Left ventricle myocardium inferior (tissue), 1 donor: Measurements from ENCODE around the gene FBXO34. TPM values are rescaled to one million over a fixed set of nuclear protein-coding genes. Genes with fewer than 3 reads are reported as not detected.

Experiments
- DNase-seq: peaks from one replicate; pipeline ENCODE4 v3.0.0-alpha.2; 2020
- H3K27ac ChIP-seq: fragments of 200-600 bp; replicated peaks from 2 replicates; pipeline ENCODE4 v1.8.0; 2021
- H3K27me3 ChIP-seq: fragments of 200-600 bp; 2 replicates; pipeline ENCODE4 v1.8.0; 2021; ENCODE audit warnings: low read depth
- H3K36me3 ChIP-seq: fragments of 200-600 bp; 2 replicates; pipeline ENCODE4 v1.8.0; 2021
- H3K4me1 ChIP-seq: fragments of 200-600 bp; 2 replicates; pipeline ENCODE4 v1.8.0; 2021
- H3K4me3 ChIP-seq: fragments of 200-600 bp; 2 replicates; pipeline ENCODE4 v1.8.0; 2021; ENCODE audit warnings: mild to moderate bottlenecking, moderate library complexity
- H3K9me3 ChIP-seq: fragments of 200-600 bp; replicated peaks from 2 replicates; pipeline ENCODE4 v1.8.0; 2021
- CTCF ChIP-seq: fragments of 200-600 bp; IDR thresholded peaks from 2 replicates; pipeline ENCODE4 v1.8.0; 2021; ENCODE audit warnings: antibody characterized with exemption, mild to moderate bottlenecking, borderline replicate concordance
- intact Hi-C: fragments of 100-400 bp; cut with micrococcal nuclease; formaldehyde crosslinking; loops from one replicate; pipeline ENCODE4 v1.11.0; 2022
- total RNA-seq: library from RNA; stranded (reverse); fragmentation: NEBNext Ultra II Directional; extraction: Animal tissue kit (Norgen Biotek cat#: 25700); gene quantifications from one replicate; pipeline ENCODE4 v1.2.1, GENCODE V29; 2021
- donor health status: DM: no; HTN: yes; CAD: no; lungs with severe emphysema.

The FBXO34 gene
- total RNA-seq, 1 donor from 2014 or later: 22.4 TPM

- H3K36me3 ChIP-seq: peaks cover 18% of the 10 kb centered on the region
- no peak for TF ChIP-seq CTCF
- H3K9me3 ChIP-seq: no peaks in the 10 kb centered on the region
- no peaks in the 10 kb centered on the region for H3K27me3 ChIP-seq
- H3K4me3 ChIP-seq: no peak overlapping the region
- peaks cover 20% of the 10 kb centered on the region for H3K4me1 ChIP-seq
- no peak for DNase-seq
- H3K27ac ChIP-seq: no peak overlapping the region
- intact Hi-C loops: loop anchor here (5.0 kb wide), 1 partner anchor 142 kb away; no protein-coding TSS in a partner anchor
These were observed 88.1 kb downstream of the FBXO34 start for GRCh38 chr14:55359307-55359706.

- Histone ChIP-seq H3K27ac (no peak overlapping the region), H3K27me3 (no peaks in the 10 kb centered on the region), H3K36me3 (peaks cover 23% of the 10 kb centered on the region), H3K4me1 (peaks cover 1% of the 10 kb centered on the region), H3K9me3 (no peaks in the 10 kb centered on the region), H3K4me3 (no peak overlapping the region)
- intact Hi-C loops: no loop called here
- no peak for TF ChIP-seq CTCF
- DNase-seq: no peak
These were observed 90.0 kb downstream of the FBXO34 start for GRCh38 chr14:55361190-55361589.

- DNase-seq: no peak
- no peaks in the 10 kb centered on the region for H3K4me1 ChIP-seq
- H3K36me3 ChIP-seq: peaks cover 63% of the 10 kb centered on the region
- intact Hi-C loops: no loop called here
- no peak overlapping the region for H3K27ac ChIP-seq
- TF ChIP-seq CTCF: no peak
- no peak overlapping the region for H3K4me3 ChIP-seq
- no peaks in the 10 kb centered on the region for H3K9me3 ChIP-seq
- H3K27me3 ChIP-seq: no peaks in the 10 kb centered on the region
These were observed 95.0 kb downstream of the FBXO34 start for GRCh38 chr14:55366271-55366670.

- no peak for TF ChIP-seq CTCF
- peaks cover 52% of the 10 kb centered on the region for H3K36me3 ChIP-seq
- intact Hi-C loops: no loop called here
These were observed 99.7 kb downstream of the FBXO34 start for GRCh38 chr14:55370883-55371455.

GRCh38 chr14:55372423-55372822 is 101.2 kb downstream of the FBXO34 start:
- peaks cover 3% of the 10 kb centered on the region for H3K4me1 ChIP-seq
- intact Hi-C loops: no loop called here
- H3K27me3 ChIP-seq: no peaks in the 10 kb centered on the region
- TF ChIP-seq CTCF: no peak
- H3K9me3 ChIP-seq: no peaks in the 10 kb centered on the region
- no peak overlapping the region for H3K4me3 ChIP-seq
- H3K36me3 ChIP-seq: peaks cover 52% of the 10 kb centered on the region
- no peak overlapping the region for H3K27ac ChIP-seq
- DNase-seq: no peak

More at GRCh38 chr14:55370883-55371455, 99.7 kb downstream of the FBXO34 start:
- H3K4me1 ChIP-seq: peaks cover 3% of the 10 kb centered on the region
- no peak overlapping the region for H3K4me3 ChIP-seq
- no peaks in the 10 kb centered on the region for H3K9me3 ChIP-seq
- DNase-seq: no peak
- no peaks in the 10 kb centered on the region for H3K27me3 ChIP-seq
- H3K27ac ChIP-seq: no peak overlapping the region

GRCh38 chr14:55372825-55373224 is 101.6 kb downstream of the FBXO34 start:
- H3K9me3 ChIP-seq: no peaks in the 10 kb centered on the region
- peaks cover 3% of the 10 kb centered on the region for H3K4me1 ChIP-seq
- H3K36me3 ChIP-seq: peaks cover 52% of the 10 kb centered on the region
- no peak for DNase-seq
- H3K27ac ChIP-seq: no peak overlapping the region
- no peak overlapping the region for H3K4me3 ChIP-seq
- TF ChIP-seq CTCF: no peak
- intact Hi-C loops: no loop called here
- no peaks in the 10 kb centered on the region for H3K27me3 ChIP-seq
